Small intestine (tissue), 7 donors: ENCODE measurements around the gene LDLRAD3. TPM values are rescaled to one million over a fixed set of nuclear protein-coding genes. Genes with fewer than 3 reads are reported as not detected.
A peak's percentile ranks its signal among the peaks of the same experiment; 100 is the strongest.

ENCODE experiments used
- DNase-seq, 2 donors: peaks; one replicate each; pipeline versions ENCODE4 v3.0.0 to v3.0.0-alpha.2; 2013
- FAIRE-seq: peaks from 2 replicates; lab custom pipeline; 2012; peaks lifted over from hg19 to GRCh38; lab: Jason Lieb, UNC
- H3K27ac ChIP-seq, 3 donors: one replicate each; pipeline ENCODE4 v1.5.1; 2013; ENCODE audit warnings: low read length in 2 of 3, mild to moderate bottlenecking in 2 of 3, control low read depth in 1 of 3, inconsistent platforms in 1 of 3, low read depth in 1 of 3, moderate library complexity in 1 of 3
- H3K27me3 ChIP-seq, 3 donors: one replicate each; pipeline ENCODE4 v1.6.1; 2013; ENCODE audit warnings: low read length in 3 of 3, inconsistent platforms in 1 of 3; ENCODE audit not compliant: control insufficient read depth in 3 of 3, insufficient read depth in 3 of 3
- H3K36me3 ChIP-seq, 3 donors: one replicate each; pipeline ENCODE4 v1.6.1; 2013; ENCODE audit warnings: low read length in 3 of 3, inconsistent platforms in 1 of 3, low read depth in 1 of 3, mild to moderate bottlenecking in 1 of 3, moderate library complexity in 1 of 3; ENCODE audit not compliant: control insufficient read depth in 3 of 3, insufficient read depth in 2 of 3
- H3K4me1 ChIP-seq, 3 donors: one replicate each; pipeline ENCODE4 v1.6.1; 2013; ENCODE audit warnings: low read length in 2 of 3, inconsistent platforms in 1 of 3, low read depth in 1 of 3, mild to moderate bottlenecking in 1 of 3, moderate library complexity in 1 of 3; ENCODE audit not compliant: control insufficient read depth in 3 of 3, insufficient read depth in 2 of 3
- H3K4me3 ChIP-seq, 3 donors: one replicate each; pipeline ENCODE4 v1.5.1; 2013; ENCODE audit warnings: low read length in 3 of 3, control low read depth in 1 of 3, inconsistent platforms in 1 of 3, low read depth in 1 of 3, mild to moderate bottlenecking in 1 of 3, moderate library complexity in 1 of 3
- H3K9me3 ChIP-seq, 2 donors: one replicate each; pipeline ENCODE4 v1.6.1; 2013; ENCODE audit warnings: low read depth in 1 of 2, low read length in 1 of 2; ENCODE audit not compliant: control insufficient read depth in 2 of 2, insufficient read depth in 1 of 2
- WGBS, 3 donors: extraction: QIAGEN DNeasy Blood & Tissue Kit; methylation state at CpG; one replicate each; pipeline ENCODE4 v1.1.7; 2013; 5-methylcytosine and 5-hydroxymethylcytosine counted together
- polyA plus RNA-seq, 4 donors: library from polyadenylated mRNA; stranded (reverse) in 3 of 4; unstranded in 1 of 4; fragments of 200-250 nt in 3 of 4; fragments of 120-200 nt in 1 of 4; gene quantifications; one replicate each; pipeline versions ENCODE4 v1.2.1 to v1.2.3, GENCODE V29; 2013
- donor health status: healthy with polysubstance abuse.
- donor health status: control.
- donor health status: control.
- donor health status: Bipolar disorder and iron deficiency.
- donor health status: healthy.

LDLRAD3 gene
- polyA plus RNA-seq, 4 donors, result 0.22 to 6.9 (median 3.5) TPM

DNA sequence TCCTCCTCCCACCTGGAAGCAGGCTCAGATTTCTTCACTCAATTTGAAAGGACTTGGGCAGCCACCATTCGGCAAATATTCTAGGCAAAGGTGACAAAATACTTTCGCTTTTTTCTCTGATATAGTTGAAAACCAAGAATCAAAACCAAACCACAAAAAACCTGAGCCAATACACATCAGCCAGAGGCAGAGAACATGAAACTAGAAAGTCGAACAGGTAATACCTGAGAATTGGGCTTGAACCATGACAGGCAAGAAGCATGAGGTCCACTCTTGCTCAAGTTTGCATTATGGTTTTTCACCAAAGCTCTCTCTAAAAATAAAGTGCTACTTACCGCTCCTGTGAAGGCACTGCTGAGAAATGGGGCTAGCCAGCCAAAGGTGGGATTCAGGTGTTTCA, 26.2 kb upstream of the LDLRAD3 start:
- FAIRE-seq, result no peak

DNA sequence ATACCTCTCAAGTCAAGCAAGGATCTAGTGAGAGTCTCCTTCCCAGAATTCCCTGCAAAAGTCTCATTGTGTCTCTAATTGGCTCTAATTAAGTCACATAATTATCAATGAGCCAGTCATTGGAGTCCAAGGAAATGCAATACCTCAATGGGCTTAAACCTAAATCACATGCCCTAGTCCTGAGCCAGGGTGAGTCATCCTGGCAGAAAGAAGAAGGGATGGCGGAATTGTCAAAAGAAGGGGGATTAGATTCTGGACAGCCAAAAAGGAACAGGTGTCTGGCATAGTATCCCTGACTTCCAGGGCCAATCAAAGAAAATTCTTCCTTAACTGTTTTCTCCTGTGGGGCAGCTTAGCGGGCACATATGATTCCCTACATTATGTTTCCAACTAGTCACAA, 25.1 kb upstream of the LDLRAD3 start:
- FAIRE-seq, result no peak

More for the DNA sequence above, 26.2 kb upstream of the LDLRAD3 start:
- no peak for DNase-seq
- H3K27ac ChIP-seq, result no peak overlapping the region
- no peaks in the 10 kb centered on the region for H3K36me3 ChIP-seq
- H3K4me3 ChIP-seq, result no peak overlapping the region
- H3K27me3 ChIP-seq, result peaks cover 0 to 2% (median 0%) of the 10 kb centered on the region in 3 donors
- 84 to 87% (median 87%) methylated on average over 4 of the region's 4 CpGs for WGBS, 3 donors
- H3K9me3 ChIP-seq, result no peaks in the 10 kb centered on the region
- H3K4me1 ChIP-seq, result no peaks in the 10 kb centered on the region

DNA sequence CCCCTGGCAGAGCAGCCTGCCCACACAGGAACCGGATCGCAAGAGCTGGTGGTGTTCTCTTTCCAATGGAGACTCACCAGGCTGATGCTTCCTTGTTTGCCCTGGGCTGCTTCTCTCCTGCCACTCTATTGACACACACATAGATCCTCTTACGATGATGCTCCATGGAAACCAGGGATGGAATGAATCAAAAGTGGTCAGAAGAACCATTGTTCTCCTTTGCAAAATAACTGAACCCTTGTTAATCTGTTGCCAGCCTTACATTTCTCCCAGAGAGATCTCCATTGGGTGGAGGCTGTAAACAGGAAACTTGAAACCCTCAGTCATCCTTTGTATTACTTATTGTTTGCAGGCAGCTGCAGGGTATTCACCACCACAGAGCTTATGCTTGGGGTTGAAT, 24.6 kb upstream of the LDLRAD3 start:
- no peaks in the 10 kb centered on the region for H3K4me1 ChIP-seq
- H3K9me3 ChIP-seq, result no peaks in the 10 kb centered on the region
- H3K27ac ChIP-seq, result no peak overlapping the region
- H3K27me3 ChIP-seq, result peaks cover 0 to 2% (median 0%) of the 10 kb centered on the region in 3 donors
- H3K4me3 ChIP-seq, result no peak overlapping the region
- FAIRE-seq (no peak), DNase-seq (no peak)
- WGBS, 3 donors, result 79 to 83% (median 81%) methylated on average over 3 of the region's 3 CpGs
- no peaks in the 10 kb centered on the region for H3K36me3 ChIP-seq

More for the DNA sequence above, 25.1 kb upstream of the LDLRAD3 start:
- H3K36me3 ChIP-seq, result no peaks in the 10 kb centered on the region
- no peak overlapping the region for H3K27ac ChIP-seq
- WGBS, 3 donors, result 90 to 97% (median 94%) methylated on average over 2 of the region's 2 CpGs
- H3K4me3 ChIP-seq, result no peak overlapping the region
- peaks cover 0 to 2% (median 0%) of the 10 kb centered on the region in 3 donors for H3K27me3 ChIP-seq
- no peaks in the 10 kb centered on the region for H3K9me3 ChIP-seq
- H3K4me1 ChIP-seq, result no peaks in the 10 kb centered on the region
- no peak for DNase-seq

DNA sequence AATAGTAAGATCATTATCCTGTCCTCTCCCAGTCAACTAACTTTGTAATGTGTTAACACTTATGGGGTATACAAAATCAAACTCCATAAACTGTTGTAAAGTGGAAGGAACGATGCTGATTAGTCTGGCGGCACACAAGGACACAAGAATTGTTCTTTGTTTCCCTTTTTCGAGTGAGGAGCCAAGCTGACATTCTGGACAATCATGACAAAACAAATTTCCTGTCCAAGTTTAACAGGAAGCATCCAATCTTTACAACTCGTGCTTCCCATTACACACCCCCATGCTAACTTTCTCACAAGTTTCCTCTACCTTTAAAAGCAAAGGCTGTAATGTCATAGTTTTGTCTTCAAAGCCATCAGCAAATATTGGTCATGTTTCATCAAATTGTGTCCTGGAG, 20.4 kb upstream of the LDLRAD3 start:
- H3K27ac ChIP-seq, result no peak overlapping the region
- H3K36me3 ChIP-seq, result no peaks in the 10 kb centered on the region
- H3K4me3 ChIP-seq, result no peak overlapping the region
- no peak for DNase-seq
- peaks cover 0 to 2% (median 0%) of the 10 kb centered on the region in 3 donors for H3K27me3 ChIP-seq
- 41 to 51% (median 49%) methylated on average over 4 of the region's 4 CpGs for WGBS, 3 donors
- H3K4me1 ChIP-seq, result peaks cover 0 to 7% (median 3%) of the 10 kb centered on the region in 3 donors
- no peaks in the 10 kb centered on the region for H3K9me3 ChIP-seq
- FAIRE-seq, result no peak

DNA sequence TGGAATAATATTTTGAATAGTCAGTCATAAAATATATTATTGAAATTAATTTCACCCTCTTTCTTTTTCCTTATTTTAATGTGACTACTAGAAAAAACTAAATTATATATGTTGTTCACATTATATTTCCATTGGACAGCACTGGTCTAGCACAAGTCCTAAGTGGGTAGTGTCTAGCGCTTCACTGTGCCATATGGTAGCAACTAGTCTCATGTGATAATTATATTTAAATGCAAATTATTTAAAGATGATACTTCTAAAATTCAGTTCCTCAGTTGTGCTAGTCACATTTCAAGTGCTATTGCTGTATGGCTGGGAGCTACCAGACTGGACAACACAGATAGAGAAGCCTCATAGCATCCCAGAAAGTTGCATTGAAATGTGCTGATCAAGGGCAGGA, 19.1 kb upstream of the LDLRAD3 start:
- Histone ChIP-seq H3K9me3 (no peaks in the 10 kb centered on the region), H3K27ac (no peak overlapping the region), H3K4me3 (no peak overlapping the region), H3K4me1 (peaks cover 0 to 7% (median 3%) of the 10 kb centered on the region in 3 donors), H3K36me3 (no peaks in the 10 kb centered on the region), H3K27me3 (peaks cover 0 to 1% (median 0%) of the 10 kb centered on the region in 3 donors)
- 97 to 100% (median 100%) methylated on average over 1 of the region's 1 CpG for WGBS, 3 donors
- FAIRE-seq, result no peak
- DNase-seq, result no peak

DNA sequence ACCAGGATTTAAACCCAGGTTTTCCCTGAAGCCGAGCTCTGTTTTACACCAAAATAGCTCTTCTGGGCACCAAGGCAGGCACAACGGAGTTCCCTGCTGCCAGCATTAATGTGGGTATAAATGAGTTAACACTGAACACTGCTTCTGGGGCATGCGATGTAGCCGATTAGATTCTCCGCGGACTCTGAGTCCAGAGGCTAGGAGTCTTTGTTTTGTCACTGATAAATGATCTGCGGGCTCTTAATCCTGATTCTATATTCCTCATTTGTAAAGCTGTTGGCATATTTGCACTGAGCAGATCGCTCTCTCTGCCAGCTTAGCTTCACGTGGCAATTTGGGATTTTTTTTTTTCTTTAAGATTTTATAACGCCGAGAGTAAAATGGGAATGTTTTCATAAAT, 16.8 kb upstream of the LDLRAD3 start:
- peak in 1 of 2 donors; percentile 35 for DNase-seq
- Histone ChIP-seq H3K36me3 (no peaks in the 10 kb centered on the region), H3K27ac (no peak overlapping the region), H3K9me3 (no peaks in the 10 kb centered on the region), H3K27me3 (no peaks in the 10 kb centered on the region), H3K4me3 (no peak overlapping the region), H3K4me1 (peaks cover 0 to 7% (median 3%) of the 10 kb centered on the region in 3 donors)
- no peak for FAIRE-seq
- 13 to 42% (median 34%) methylated on average over 11 of the region's 11 CpGs for WGBS, 3 donors

DNA sequence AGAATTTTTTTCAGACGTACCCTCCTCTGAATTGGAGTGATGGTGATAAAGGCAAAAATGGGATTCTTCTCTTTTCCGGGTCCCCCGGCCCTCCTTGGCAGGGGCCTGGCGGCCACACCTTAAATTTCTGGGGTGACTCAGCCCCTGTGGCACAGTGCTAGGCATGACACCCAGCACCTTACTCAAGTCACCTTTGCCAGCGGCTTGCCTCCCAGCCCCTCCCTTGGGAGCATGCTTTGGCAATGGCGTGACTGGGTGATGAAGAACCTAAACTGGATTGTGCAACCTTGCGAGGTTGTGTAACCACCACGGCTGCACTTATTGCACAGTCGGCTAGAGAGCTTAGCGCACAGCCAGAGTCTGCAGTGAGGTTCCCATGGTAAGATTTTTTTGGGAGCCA, 16.2 kb upstream of the LDLRAD3 start:
- Histone ChIP-seq H3K4me1 (peaks cover 0 to 7% (median 3%) of the 10 kb centered on the region in 3 donors), H3K4me3 (no peak overlapping the region), H3K27ac (no peak overlapping the region), H3K9me3 (no peaks in the 10 kb centered on the region), H3K27me3 (no peaks in the 10 kb centered on the region), H3K36me3 (no peaks in the 10 kb centered on the region)
- no peak for FAIRE-seq
- DNase-seq, result peak; percentile 79 to 85
- WGBS, 3 donors, result 12 to 52% (median 26%) methylated on average over 10 of the region's 10 CpGs

DNA sequence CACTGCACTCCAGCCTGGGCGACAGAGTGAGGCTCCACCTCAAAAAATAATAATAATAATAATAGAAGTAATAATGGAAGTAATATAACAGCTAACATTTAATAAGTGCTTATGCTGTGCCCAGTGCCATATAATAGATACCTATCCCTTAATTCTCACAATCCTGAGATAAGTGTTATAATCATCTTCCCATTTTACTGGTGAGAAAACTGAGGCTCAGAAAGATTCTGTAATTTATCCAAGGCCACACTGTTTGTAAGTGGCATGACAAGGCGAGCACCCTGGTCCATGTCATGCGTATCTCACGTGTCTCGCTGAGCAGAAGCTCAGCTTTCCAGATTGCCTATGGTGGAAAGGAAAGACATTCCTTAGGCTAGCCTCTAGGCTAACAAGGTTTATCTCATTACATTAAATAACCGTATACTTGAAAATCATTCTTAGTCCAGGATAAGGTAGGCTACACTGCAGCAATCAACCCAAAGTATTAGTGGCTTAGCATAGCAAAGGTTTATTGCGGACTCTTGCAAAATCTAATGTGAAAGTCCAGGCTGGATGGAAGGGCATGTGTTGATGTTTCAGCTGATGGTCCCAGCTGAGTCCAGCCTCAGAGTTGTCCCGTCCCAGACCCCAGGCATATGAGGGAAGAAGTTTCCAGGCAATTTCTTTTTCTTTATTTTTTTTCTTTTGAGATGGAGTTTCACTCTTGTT, 15.0 kb upstream of the LDLRAD3 start:
- Histone ChIP-seq H3K27me3 (no peaks in the 10 kb centered on the region), H3K9me3 (no peaks in the 10 kb centered on the region), H3K4me3 (no peak overlapping the region), H3K4me1 (peaks cover 0 to 7% (median 3%) of the 10 kb centered on the region in 3 donors), H3K36me3 (no peaks in the 10 kb centered on the region), H3K27ac (no peak overlapping the region)
- FAIRE-seq (no peak), DNase-seq (peak in 1 of 2 donors; percentile 40)
- WGBS, 3 donors, result 94 to 96% (median 94%) methylated on average over 8 of the region's 8 CpGs
